HG03575 (cell line): ENCODE measurements around the gene MYOM3.

Source experiments
- ATAC-seq: cut with Tn5 transposase; IDR thresholded peaks from one replicate; pipeline ENCODE4 v1.9.1; 2021; ENCODE audit not compliant: unreplicated experiment, insufficient number of reproducible peaks, low FRiP score; ENCODE audit errors: extremely low read depth

The MYOM3 gene

DNA sequence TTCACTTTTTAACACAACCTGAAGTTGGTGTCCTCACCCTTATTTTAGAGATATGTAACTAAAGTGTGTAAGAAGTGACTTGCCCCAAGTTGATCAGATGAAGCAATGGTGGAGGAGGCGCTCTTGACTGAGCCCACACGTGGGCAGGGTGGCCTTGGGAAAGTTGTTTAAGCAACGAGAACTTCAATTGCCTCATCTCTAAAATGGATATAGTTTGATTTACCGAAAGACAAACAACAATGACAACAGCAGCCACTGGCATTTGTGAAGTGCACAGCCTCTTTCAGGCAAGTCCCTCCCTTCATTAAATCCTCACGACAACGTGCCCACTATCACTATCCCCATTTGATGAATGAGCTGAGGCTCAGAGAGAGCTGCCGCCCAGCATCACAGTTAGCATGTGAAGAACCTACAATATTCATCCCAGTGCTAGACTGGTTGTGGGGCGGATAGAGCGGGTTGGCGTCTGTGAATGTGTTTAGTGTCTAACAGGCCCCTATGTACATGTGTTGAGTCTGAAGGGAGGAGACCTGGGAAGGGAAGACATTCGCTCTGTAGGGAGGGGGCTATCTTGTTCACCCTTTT, 28.0 kb upstream of the MYOM3 start:
- no peak for ATAC-seq

DNA sequence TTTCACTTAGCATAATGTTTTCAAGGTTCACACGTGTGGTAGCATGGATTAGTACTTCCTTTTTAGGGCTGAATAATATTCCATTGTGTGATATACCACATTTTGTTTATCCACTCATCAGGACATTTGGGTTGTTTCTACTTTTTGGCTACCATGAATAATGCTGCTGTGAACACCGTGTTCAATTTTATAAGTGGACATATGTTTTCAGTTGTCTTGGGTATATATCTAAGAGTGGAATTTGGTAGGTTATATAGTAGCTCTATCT, 27.2 kb upstream of the MYOM3 start:
- ATAC-seq = no peak

DNA sequence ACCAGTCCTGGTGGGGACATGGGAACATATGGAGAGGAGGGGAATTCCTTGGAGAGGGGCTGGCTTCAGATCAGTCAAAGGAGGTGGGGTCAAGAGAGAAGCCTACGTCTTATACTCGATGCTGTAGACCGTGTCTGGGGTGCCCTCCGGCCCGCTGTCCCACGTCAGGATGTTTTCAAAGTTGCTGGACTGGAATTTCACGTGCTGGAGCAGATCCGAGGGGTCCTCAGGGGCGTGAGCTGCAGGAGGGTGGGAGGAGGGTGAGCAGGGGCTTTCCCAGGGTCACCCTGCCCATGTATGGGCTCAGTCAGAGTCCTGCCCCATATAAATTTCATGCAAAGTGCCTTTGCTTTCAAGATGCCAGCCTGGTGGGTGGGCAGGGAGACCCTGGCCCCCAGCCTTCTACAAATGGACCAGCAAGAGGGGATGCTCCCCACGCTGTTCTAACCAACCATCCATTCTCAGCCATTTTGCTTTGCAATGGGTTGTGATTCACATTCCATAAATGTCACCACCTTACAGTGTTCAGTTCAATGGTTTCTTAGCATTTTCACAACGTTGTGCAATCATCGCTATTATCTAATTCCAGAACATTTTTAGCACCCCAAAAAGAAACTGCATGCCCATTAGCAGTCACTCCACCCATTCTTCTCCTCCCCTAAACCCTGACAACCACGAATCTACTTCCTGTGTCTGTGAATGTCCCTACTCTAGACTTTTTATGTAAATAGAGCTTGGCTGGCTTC, 26.7 kb upstream of the MYOM3 start:
- ATAC-seq = no peak

DNA sequence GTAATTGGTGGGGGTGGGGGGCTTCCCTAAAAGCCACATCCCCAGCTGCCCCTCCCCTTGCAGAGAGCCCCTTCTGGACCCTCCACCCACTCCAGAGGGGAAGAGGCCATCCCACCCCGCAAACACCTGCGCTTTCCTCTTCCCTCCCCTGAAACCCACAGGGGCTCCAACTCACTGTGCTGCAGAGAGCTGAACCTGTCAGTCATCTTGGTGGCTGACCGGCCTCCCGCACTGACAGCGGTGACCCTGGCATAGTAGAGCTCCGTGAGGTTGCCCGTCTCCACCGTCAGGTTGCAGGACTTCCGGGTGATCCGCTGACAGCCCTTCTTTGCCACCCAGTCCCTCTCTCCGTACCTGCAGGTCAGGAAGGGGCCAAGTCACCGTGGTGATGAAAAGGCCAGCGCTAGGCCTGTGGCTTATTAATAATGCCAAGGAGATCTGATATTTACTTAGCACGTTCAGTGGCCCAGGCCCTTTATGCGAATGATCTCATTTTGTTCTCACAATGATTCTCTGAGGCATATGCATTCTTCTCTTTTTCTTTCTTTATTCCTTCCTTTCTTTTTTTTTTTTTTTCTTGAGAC, 25.1 kb upstream of the MYOM3 start:
- no peak for ATAC-seq

DNA sequence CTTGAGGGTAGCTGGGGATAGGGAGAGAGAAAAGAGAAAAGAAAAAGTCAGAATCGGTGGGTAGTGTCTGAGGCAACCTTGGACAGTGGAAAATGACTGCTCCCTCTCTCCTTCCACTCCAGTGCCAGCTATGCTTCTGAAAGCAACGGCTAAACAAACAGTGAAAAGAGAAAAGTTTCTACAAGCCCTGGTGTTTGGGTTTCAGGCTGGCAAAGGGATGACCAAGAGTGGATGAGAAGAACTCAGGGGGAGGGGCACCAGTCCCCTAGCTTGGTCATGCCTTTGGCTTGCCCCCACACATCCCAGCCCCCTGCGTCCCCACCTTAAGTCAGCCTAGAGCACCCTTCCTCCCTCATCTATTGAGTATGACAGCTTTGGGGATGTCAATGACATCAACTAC, 22.4 kb upstream of the MYOM3 start:
- no peak for ATAC-seq

DNA sequence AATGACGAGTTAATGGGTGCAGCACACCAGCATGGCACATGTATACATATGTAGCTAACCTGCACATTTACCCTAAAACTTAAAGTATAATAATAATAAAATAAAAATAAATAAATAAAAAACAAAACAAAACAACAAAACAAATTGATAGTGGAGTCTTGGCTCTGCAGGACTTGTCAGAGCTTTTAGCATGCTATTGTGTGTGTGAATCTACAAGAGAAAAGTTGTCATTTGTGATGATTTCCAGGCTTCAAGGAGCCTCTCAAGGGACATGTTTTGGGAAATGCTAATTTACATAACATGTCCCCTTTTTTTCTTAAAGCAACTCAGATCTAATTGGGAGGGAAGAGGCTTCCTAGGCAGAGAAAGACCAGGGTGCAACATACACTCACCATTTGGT, 21.9 kb upstream of the MYOM3 start:
- no peak for ATAC-seq

DNA sequence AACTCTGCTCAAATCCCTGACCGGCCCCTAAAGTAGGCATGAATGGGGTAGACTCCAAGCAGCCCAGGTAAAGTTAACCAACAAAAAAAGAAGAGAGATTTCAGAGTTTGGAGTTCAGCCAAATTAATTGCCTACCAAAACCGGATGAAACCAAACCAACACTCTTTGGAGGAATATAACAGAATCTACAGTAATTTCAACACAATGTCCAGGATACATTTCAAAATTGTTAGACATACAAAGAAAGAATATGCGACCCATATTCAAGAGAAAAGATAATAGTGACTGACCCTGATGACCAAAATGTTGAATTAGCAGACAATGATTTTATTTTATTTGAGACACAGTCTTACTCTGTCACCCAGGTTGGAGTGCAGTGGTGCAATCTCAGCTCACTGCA, 18.4 kb upstream of the MYOM3 start:
- ATAC-seq = no peak

DNA sequence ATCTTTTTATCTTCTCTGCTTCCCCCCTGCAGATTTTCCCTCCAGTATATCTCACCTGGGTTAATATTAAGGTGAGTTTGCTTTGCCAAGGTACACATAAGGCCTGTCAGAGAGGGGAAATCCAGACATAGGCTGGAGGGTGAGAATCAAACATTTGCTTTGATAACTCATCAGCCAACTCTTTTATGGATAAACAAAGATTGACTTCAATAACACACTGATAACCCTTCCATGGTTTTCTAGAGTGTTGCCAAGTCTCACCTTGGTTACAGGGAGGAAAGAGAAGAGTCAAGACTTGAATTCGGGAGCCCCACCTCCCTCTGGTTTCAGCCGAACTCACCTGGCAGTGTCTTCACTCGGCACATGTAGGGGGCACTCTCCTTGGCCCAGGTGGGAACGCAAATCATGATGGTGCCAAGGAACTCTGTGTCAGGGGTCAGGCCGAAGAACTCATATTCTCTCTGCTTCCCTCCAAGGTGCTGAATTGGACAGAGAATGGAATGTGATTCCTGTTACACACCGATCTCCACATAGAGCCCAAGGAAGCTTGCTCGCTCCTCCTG, 15.9 kb upstream of the MYOM3 start:
- no peak for ATAC-seq

DNA sequence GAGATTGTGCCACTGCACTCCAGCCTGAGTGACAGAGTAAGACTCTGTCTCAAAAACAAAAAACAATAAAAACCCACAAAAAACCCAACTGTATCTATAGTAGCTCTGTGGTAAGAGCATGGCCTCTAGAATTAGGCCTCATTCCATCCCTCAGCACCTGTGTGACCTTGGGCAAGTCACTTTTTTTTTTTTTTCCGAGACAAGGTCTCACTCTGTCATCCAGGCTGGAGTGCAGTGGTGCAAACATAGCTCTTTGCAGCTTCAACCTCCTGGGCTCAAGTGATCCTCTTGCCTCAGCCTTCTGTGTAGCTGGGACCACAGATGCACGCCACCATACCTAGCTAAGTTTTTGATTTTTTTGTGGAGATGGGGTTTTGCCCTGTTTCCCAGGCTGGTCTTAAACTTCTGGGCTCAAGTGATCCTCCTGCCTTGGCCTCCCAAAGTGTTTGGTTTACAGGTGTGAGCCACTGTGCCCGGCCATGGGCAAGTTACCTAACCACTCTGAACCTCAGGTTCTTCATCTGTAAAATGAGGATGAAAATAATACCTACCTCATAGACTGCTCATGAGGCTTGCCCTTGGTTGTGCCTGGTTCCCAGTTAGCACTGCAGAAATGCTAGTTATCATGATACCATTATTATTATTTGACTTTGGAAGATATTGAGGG, 15.3 kb upstream of the MYOM3 start:
- ATAC-seq = no peak

DNA sequence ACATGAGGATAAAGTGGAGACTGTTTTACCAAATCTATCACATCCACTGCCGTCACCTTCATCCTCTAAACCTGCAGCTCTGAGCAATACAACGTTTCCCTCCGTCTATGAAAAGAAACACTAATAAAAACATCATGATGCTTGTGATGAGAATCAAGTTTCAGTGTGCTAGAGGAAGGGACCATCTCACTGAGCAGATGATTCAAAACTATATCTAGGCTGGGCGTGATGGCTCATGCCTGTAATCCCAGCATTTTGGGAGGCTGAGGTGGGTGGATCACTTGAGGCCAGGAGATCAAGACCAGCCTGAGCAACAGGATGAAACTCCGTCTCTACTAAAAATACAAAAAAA, 14.7 kb upstream of the MYOM3 start:
- ATAC-seq = no peak

DNA sequence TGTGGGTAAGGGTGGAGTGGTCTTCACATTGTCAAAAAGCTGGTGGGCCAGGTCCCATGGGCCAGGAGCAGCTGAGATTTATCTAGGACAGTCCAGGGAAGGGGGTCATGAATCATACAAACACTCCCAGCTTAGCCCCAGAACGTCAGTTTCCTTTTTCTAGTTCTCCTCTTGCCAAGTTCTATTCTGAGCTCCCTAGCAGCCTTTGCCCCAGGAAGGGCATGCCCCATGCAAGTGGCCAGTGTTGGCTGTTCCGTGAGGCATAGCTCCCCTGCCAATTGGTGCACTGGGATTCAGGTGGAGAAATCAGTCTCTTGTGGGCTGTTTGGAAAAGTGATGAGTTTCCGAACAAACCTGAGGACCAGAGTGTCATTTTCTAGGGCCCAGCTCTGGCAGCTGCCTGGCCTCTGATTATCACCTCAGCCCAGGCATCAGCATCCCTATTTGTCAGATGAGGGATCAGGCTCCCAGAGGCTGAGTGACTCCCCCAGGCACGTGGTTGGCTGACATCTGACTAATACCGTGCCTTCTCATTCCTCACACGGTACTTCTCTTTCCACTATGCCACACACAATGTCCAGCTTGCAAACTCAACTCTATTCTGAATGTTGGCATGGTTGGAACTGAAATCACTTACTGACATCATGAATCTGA, 14.2 kb upstream of the MYOM3 start:
- ATAC-seq = no peak

DNA sequence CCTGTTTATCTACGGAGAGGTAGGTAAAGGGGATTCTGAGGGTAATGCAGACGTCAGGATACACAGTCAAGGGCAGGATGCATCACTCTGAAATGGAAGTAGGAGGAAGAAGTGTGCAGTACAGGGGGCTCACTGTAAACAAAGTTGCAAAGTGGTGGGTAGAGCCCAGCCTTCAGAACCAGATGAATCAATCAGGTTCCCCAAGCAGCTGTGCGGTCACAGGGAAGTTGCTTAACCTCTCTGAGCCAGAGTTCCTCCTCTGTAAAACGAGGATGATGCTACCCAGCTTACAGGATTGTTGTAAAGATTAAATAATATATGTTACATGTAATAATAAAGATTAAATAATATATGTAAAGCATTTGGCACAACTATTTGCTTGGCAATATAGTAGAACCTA, 13.5 kb upstream of the MYOM3 start:
- no peak for ATAC-seq

DNA sequence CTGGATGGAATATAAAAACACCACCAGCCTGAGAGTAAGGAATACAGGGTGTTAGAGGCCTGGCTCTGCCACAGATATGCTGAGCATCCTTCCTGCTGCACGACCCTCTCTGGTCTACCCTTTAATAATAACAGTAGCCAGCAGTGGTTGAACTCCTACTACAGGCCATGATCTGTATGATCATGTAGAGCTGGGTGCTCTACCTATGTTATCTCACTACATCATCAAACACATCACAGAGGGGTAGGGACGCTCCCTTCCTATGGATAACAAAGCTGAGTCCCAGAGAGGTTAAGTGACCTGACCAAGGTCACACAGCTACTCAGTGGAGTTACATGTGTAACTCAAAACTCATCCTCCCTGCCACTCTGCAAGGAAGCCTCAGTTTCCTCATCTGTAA, 13.0 kb upstream of the MYOM3 start:
- no peak for ATAC-seq

DNA sequence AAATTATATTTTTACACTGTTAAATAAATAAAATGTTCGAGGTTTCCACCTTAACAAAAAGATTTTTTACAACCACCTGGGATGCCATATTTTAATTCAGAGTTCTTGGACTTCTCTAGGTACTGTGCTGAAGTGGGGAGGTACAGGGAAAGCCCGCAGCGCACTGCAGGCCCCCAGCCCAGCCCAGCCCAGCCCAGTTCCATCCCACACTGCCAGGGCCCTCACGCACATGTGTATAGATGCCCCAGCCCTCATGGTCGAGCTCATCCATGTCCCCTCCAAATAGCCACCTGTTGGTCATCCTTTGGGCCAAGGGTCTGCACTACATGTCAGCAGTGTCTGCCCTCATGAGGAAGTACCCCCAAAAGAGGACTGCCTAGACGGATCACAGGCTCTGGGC, 11.7 kb upstream of the MYOM3 start:
- no peak for ATAC-seq

DNA sequence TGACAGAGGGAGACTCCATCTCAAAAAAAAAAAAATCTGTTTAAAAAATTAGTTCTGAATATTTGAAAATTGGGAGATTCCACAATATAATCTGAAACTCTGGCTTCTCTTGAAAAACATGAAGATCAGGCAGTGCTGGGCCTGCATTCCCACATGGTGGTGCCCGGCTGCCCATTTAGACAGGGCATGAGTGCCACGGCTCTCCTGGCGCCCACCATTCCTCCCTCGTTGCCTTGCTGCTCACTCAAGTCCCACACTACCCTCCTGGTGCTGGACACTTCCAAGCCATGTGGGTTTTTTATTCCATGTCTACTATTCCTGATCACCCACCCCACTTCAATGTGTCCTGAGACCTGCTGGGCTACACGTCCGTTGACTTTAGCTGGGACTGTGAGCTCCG, 10.8 kb upstream of the MYOM3 start:
- no peak for ATAC-seq

DNA sequence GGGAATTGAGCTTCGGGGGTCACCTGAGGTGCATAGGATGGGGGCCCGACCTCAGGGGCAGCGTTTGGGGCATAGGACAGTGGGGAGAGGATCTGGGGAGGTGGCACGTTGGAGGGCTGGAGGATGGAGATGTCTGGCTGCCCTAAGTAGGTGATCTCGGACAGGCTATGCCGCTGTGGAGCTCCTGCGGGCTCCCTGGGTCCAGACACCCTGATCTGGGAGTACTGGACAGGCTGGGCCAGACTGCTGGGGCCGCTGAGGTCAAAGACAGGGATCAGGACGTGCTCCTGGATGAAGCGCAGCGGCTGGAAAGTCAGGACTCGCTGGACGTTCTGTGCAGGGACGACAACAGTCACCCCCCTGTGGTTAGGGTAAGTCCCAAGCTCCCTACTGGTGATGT, 9.5 kb upstream of the MYOM3 start:
- ATAC-seq = no peak

DNA sequence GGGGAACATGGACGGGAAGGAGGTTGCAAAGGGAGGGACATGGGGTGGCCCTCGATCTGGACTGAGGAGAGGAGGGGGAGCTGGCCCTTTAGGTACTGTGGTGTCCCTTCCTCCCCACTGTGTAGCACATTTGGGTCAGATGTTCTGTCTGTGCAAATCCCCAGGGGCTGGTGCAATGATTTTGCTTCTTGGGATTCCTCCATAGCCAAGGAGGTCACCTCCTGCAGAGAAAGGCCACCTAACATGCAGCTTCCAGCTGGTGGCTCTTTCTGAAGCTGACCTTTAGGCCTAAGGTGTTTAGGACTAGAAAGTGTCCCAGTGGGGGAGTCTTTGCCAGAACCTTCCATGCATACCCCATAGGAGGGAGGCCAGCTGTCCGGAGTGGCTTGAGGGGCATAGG, 9.0 kb upstream of the MYOM3 start:
- ATAC-seq = no peak

DNA sequence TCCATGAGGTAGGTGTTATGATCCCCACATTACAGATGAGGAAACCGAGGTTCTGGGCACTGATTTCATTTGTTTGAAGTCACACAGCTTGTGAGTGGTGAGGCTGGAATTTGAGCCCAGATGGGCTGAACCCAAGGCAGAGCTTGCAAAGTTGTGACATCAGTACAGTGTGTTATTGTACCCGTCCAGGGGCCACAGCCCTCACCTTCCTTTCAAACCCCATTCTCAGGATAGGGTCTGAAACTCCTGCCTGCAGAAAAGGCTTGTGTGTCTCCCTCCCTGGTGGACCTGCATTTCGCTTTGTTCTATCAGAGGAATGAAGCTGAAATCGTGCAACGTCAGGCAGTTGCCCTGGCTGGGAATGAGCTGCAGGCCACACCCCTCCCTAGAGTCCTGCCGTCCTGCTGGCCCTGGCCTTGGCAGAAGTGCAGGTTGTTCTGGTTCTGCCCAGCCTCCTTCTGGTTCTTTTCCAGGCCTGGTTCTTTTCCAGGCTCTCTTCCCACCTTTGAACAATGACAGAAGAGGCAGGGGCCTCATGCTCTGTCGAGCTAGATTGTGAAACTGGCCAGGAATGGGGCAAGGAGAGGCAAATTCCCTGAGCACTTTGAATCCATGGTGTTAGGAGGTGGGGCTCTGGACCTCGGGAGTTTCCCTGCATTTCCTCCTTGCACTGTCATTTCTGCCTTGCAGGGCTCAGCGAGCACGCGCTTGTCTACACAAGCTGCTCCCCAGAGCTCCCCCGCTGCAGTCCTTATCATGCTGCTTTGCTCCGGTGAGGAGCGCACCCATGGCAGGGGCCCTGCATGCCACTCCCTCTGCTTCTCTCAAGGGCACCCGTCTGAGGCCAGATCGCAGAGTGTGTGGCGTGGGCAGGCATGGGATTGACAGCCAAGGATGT, 8.2 kb upstream of the MYOM3 start:
- ATAC-seq = no peak

DNA sequence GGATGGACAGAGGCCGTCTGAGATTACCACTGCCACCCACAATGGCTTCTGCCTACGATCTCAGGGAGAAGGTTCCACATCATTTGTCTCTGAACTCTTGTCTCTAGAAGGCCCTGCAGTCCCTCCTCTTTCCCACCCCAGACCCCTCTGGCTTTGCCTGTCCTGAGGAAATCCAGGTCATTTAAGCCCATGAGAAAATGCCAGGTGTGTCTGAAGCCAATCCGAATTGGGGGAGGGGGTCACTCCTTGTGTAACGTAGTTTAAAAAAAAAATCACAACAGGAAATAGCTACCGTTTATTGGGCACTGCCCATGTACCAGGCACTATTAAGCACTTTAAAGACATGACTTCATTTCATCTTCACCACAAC, 7.5 kb upstream of the MYOM3 start:
- no peak for ATAC-seq
